GM18526 (cell line): ENCODE measurements around the gene SIT1.

Experiments
- POLR2A ChIP-seq: IDR thresholded peaks from 3 replicates; pipeline ENCODE4 v1.6.1; 2011; ENCODE audit not compliant: insufficient read length; ENCODE audit errors: extremely low read depth

The SIT1 gene

DNA sequence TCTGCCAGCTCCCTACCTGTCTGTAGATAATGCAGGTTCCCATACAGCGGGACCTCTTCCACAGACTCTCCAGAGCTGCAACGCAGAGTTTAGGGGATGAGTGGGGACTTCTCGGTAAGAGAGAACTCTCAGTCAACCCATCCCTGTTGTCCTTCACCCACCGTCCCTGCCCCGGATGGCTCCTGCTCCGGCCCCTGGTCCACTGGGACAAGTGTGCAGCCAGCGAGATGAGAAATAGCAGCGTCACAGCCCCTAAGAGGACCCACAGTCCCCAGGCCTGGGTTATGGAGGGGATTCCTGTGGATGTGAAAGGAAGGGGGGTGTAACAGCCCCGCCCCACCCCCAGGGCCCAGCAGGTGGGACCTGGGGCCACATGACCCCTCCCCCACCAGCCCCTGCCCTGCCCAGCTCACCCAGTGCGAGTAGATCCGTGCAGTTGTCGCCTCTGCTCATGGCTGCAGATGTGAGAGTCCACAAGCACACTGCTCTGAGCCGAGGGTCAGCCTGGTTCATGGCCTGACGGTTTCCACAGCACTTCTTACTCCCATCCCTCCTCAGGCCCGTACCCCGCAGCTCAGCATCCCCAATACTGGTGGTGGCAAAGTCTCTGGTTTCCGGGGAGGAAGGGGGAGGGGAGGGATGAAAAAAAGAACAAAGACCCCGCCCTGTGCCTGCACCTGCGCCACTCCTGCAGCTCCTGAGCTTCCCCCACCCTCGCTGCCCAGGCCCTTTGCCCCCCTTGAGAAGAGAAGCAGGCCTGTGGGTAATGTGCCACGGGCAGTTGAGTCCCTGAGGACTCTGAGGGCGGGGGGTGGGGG lies at the start of gene SIT1:
Gene SIT1 (minus strand): TSS at position 591 of the 818 bp plus-strand sequence. CDS start 78 bp downstream, at position 513.
- TF ChIP-seq POLR2A, result peak; percentile 52

DNA sequence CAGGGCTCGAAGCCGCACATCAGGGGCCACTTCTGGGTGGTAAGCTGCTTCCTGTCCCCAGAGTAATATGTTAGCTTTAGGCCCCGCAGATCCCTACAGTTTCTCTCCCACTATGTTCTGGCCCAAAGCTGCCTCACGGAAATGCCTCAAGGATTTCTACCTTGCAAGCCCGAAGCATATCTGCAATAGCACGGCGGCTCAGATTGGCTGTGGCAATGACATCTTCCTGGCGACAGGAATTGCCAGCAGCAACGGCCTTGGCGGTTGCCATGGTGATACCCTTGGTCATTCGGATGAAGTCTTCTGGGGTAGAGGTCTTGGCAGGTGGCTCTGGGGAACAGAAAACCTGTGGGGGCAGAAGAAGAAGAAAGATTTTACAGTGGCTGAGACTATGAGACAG lies 49.3 kb upstream of the SIT1 start:
- no peak for TF ChIP-seq POLR2A

GRCh38 chr9:35698231-35698630 lies 47.5 kb upstream of the SIT1 start:
- no peak for TF ChIP-seq POLR2A

DNA sequence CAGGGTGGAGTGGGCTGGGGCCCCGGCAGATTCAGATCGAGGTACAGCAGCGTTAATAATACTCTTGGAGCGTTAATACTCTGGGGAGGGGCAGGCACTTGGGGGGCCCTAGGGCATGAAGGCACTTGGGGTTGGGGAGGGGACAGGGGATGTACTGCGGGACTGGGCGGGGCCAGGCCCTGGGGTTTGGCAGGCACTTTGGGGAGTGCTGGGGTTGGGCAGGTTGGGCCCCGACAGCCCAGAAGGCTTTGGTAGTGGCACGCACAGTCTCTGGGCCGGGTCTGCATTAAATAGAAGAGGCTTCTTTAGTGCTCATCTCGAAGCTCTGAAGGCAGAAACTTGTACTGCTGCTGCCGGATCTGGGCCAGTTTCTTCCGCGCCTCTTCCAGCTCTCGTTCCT lies 46.8 kb upstream of the SIT1 start:
- no peak for TF ChIP-seq POLR2A

DNA sequence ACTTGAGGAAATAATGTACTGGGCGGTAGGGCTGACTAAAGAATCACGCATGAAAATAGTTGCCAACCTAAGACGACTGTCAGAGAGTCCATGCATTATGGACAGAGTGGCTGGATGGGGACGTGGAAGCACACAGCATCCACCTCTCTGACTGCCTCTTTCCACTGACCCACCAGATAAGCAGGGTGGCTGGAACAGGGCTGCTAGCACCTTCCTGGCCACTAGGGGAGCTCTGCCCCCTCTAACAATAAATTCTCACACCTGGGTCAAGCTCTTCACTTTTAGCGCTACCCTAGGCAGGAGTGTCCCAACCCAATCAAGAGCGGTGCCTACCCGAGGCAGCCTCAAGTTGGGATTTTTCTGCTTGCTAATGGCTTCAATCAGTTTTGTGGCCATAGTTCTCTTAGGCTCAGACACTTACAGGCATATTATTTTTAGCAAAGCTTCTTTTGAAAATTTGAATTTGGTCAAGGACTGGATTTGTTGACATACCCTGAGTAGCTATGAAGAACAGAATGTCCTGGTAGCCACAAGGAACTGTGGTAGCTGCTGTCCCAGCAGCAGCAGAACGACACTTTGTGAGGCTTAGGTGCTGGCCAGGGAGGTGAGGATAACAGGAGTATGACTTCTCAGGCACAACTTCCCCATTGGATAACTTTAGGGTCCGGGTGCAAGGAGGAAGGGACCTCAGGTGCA lies 45.9 kb upstream of the SIT1 start:
- no peak for TF ChIP-seq POLR2A

GRCh38 chr9:35695943-35696401 lies 45.2 kb upstream of the SIT1 start:
- no peak for TF ChIP-seq POLR2A

DNA sequence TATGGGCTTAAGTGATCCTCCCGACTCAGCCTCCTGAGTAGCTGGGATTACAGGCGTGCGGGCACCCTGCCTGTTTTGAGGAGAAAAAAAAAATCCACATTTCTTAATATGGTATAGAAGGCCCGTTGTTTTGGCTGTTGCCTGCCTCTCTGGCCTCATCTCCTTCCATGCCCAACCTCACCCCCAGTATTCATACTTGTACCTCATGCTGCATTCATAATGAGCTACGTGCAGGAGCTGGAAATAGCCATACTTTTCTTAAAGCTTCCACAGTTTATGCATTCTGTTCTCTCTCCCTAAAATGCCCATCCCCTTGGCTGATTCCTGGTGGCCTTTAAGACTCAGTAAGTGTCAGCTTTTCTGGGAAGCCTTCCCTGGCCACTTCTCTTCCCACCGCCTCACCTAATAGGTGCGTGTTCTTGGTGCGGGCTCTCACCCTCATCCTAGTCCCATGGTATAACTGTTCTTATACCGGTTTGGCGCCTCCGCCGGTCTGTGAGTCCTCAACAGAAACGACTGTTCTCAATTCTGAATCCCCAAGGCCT lies 41.1 kb upstream of the SIT1 start:
- no peak for TF ChIP-seq POLR2A

GRCh38 chr9:35691334-35691650 lies 40.6 kb upstream of the SIT1 start:
- TF ChIP-seq POLR2A, result no peak

- TF ChIP-seq POLR2A, result no peak
These were observed 40.0 kb upstream of the SIT1 start for GRCh38 chr9:35690614-35691333.

DNA sequence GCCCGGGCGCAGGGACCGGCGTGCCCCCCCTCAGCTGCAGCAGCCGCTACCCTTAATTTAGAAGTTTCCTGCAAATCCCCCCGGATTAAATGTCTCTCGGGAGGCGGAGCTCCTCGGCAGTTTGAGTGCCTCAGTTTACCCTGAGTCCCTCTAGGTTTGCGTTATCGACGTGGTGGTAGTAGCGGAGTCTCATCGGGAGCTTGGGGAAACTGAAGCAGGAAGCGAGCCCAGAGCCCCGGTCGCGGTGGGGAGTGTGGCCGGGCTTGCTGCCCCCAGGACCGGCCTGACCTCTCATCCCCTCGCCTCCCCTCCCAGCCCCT lies 39.5 kb upstream of the SIT1 start:
- no peak for TF ChIP-seq POLR2A

DNA sequence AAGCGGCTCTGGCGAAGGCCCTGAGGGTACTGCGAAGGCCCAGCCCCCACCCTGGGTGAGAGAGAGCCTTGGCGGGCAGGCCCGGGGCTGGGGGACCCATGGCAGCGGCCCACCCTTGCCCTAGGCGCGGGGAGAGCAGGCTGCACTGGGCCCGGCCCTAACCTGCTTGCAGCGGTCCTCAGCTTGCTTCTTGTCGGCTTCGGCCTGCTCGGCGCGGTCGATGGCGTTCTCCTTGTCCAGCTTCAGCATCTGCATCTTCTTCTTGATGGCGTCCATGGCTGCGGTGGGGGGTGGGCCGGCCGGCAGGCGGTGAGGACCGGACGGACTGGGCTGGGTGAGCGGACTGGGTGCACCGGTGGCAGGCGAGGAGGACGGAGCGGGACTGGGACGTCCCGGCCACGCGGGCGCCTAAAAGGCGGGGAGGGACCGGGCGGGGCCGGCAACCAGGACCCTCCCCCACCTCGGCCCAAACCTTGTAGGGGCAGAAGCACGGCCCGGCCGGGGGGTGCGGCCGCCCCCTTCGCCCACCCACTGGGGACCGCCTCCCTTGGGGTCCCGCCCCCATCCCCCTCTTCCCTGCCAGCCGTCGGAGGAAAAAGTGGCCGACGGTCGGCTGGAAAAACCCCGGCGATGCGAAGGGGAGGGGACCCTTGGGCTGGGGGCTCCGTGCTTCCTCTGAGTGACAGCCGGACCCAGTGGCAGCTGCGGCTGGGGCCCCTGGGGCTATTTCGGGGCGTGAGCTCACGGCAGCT lies 39.0 kb upstream of the SIT1 start, which contains the start of gene TPM2:
Gene TPM2 (minus strand): TSS at position 384 of the 752 bp plus-strand sequence. CDS start 108 bp downstream, at position 276.
- no peak for TF ChIP-seq POLR2A

DNA sequence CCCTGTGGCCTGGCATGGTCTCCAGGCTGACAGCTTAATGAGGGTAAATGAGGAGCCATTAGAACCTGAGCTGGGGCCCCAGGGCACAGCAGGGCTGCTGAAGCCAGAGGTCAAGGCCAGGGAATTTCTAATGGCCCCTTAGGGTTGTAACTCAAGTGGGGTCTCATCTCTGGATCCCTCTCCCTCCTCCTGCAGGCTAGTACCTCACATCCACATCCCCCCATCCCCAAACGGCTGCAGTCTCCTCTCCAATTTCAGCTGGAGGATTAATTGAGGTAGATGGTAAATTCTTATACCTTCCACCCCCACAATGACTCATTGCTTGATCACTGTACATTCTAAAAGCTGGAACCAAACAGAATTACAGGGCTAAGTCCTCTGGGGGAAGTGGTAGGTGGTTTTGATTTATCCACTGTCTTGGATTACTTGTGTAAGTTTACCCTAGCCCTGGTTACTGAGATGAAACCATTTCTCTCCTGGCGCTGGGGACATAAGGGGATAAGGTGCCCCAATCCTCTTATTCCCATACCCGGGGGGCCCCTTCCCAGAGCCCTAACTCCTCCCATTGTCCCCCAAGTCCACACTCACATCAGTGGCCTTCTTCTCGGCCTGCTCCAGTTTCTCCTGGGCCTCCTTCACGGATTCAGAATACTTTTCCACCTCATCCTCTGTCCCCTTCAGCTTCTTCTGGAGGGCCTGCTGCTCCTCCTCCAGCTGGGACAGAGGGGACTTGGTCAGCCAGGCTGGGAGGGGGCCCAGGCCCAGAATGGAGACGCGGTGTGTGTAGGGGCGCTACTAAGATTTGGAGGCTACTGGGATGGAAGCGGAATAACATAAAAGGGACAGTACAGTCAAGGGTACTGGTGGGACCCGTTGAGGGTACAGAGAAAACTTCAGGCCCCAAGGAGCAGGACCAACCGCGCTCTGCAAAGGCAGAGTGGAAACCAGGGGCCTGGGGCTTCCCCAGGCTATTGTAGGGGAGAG lies 38.1 kb upstream of the SIT1 start:
- TF ChIP-seq POLR2A, result no peak

- TF ChIP-seq POLR2A, result no peak
These were observed 37.3 kb upstream of the SIT1 start for GRCh38 chr9:35687972-35688557.
